Fibroblast of pulmonary artery (primary cell): Measurements from ENCODE around the gene HNRNPL.
"Not testable (repeated sequence)": the region's sequence is repeated elsewhere in the genome, so short reads cannot be mapped to it uniquely, and the experiment has no call there.

Source experiments
- DNase-seq: peaks from one replicate; pipeline ENCODE4 v3.0.0-alpha.2; 2010; ENCODE audit warnings: low read depth
- H3K4me3 ChIP-seq: replicated peaks from 2 replicates; pipeline ENCODE4 v1.5.1; 2011; ENCODE audit warnings: low read depth, mild to moderate bottlenecking, control low read depth, low read length, moderate library complexity
- TF ChIP-seq, protein P1 (sequence below): IDR thresholded peaks from 2 replicates; pipeline ENCODE4 v1.5.1; 2011; ENCODE audit warnings: mild to moderate bottlenecking, control low read depth, low read length, inconsistent platforms; ENCODE audit errors: missing control alignments

HNRNPL gene

DNA sequence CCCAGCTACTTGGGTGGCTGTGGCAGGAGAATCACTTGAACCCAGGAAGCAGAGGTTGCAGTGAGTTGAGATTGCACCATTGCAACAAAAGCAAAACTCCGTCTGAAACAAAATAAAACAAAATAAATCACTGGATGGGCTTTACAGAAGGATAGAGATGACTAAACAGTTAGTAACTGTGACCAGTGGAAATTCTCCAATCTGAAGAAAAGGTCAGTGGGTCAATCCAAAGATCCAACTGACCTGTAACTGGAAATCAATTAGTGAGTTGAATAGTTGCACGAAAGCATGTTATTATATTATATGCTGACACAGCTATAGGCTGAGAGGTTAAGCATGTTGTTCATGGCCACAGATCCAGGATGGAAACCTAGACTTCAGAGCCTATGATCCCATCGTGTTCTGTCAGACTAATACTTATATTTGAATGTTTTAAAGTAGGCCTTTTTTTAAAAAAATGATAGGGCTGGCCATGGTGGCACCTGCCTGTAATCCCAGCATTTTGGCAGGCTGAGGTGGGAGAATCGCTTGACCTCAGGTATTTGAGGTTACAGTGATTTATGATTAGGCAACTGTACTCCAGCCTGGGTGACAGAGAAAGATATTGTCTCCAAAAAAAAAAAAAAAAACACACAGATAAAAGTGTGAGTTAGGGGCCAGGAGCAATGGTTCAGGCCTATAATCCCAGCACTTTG lies 19.6 kb downstream of the HNRNPL start:
- no peak overlapping the region for H3K4me3 ChIP-seq
- DNase-seq, result no peak
- TF ChIP-seq, protein P1, sequence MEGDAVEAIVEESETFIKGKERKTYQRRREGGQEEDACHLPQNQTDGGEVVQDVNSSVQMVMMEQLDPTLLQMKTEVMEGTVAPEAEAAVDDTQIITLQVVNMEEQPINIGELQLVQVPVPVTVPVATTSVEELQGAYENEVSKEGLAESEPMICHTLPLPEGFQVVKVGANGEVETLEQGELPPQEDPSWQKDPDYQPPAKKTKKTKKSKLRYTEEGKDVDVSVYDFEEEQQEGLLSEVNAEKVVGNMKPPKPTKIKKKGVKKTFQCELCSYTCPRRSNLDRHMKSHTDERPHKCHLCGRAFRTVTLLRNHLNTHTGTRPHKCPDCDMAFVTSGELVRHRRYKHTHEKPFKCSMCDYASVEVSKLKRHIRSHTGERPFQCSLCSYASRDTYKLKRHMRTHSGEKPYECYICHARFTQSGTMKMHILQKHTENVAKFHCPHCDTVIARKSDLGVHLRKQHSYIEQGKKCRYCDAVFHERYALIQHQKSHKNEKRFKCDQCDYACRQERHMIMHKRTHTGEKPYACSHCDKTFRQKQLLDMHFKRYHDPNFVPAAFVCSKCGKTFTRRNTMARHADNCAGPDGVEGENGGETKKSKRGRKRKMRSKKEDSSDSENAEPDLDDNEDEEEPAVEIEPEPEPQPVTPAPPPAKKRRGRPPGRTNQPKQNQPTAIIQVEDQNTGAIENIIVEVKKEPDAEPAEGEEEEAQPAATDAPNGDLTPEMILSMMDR, result no peak

GRCh38 chr19:38829203-38829602 lies 20.6 kb downstream of the HNRNPL start:
- not testable (repeated sequence) for H3K4me3 ChIP-seq
- DNase-seq, result peak; percentile 66

DNA sequence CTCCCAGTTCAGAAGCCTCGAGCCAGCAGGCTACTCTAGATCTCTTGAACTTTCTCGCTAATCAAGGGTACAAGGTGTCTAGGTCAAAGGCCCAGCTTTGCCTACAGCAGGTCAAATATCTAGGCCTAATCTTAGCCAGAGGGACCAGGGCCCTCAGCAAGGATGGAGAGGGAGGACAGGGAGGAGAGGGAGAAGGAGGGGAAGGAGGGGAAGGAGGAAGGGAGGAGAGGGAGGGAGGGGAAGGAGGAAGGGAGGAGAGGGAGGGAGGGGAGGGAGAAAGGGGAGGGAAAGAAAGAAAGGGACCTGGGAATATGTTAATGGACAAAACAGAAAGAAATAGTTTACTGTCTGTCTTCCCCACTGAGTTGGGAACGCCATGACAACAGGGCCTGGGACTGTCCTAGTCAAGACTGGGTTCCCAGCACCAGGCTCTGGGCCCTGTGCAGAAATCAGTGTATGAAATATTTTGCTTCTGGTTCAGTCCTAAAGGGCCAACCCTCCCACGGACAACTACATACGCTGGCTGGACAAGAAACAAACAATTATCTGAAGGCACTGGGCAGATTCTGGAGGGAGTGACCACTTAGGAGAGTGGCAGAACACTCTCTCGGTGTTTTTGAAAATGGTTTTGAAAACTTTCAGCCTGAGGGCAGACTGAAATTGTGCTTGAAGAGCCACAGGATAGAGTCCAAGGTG lies 22.8 kb downstream of the HNRNPL start:
- H3K4me3 ChIP-seq, result no peak overlapping the region
- no peak for DNase-seq
- TF ChIP-seq, protein P1, result no peak

DNA sequence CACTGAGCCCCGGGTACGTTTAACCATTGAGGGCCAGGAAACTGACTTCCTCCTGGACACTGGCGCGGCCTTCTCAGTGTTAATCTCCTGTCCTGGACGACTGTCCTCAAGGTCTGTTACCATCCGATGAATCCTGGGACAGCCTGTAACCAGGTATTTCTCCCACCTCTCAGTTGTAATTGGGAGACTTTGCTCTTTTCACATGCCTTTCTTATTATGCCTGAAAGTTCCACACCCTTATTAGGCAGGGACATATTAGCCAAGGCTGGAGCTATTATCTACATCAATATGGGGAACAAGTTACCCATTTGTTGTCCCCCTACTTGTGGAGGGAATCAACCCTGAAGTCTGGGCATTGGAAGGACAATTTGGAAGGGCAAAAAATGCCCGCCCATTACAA lies 23.9 kb downstream of the HNRNPL start:
- not testable (repeated sequence) for DNase-seq, H3K4me3 ChIP-seq

DNA sequence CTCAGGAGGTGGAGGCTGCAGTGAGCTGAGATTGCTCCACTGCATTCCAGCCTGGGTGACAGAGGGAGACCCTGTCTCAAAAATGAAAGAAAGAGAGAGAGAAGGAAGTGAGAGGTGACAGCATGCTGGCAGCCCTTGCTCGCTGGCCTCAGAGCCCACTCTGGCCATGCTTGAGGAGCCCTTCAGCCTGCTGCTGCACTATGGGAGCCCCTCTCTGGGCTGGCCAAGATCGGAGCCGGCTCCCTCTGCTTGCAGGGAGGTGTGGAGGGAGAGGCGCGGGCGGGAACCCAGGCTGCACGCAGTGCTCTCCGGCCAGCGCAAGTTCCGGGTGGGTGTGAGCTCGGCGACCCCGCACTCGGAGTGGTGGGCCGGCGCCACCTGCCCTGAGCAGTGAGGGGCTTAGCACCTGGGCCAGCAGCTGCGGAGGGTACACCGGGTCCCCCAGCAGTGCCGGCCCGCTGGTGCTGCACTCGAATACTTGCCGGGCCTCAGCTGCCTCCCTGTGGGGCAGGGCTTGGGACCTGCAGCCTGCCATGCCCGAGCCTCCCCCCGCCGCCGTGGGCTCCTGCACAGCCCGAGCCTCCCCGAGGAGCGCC lies 28.5 kb downstream of the HNRNPL start:
- DNase-seq, result not testable (repeated sequence)

GRCh38 chr19:38819231-38819920 lies 30.4 kb downstream of the HNRNPL start:
- no peak overlapping the region for H3K4me3 ChIP-seq
- TF ChIP-seq, protein P1, result no peak
- no peak for DNase-seq

More for the DNA sequence above, 28.5 kb downstream of the HNRNPL start:
- not testable (repeated sequence) for H3K4me3 ChIP-seq

GRCh38 chr19:38817081-38817480 lies 32.7 kb downstream of the HNRNPL start:
- TF ChIP-seq, protein P1, result no peak
- no peak for DNase-seq
- H3K4me3 ChIP-seq, result no peak overlapping the region

DNA sequence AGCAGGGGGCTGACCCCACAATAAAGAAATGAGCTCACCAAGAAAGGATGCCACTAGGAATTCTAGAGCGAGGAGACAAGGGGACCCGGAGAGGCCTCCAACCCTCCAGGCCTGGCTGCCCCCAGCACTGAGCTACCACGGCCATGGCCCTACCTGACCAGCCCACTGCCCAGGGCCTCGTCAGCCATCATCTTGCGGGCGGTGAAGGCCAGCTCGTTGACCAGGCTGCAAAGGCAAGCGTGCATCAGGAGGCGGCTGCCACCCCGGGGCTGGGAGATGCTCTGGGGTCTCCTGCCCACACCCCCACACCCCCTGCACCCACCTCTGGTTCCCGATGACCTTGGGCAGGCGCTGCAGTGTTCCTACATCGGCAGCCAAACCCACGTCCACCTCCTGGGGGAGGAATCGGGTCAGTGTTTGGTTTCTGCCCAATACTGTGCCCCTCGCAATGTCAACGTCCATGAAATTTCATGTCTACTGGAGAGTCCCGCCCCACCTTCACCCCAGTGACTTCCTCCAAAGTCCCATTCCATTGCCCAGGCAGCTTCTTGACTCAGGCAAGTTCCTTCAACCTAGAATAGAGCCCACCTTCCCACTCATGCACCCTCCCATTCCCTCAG lies 33.5 kb downstream of the HNRNPL start:
- TF ChIP-seq, protein P1, result no peak
- no peak for DNase-seq
- no peak overlapping the region for H3K4me3 ChIP-seq
